HCT116 (cell line): ENCODE results near the gene MPP2. TPM values are rescaled to one million over a fixed set of nuclear protein-coding genes. Genes with fewer than 3 reads are reported as not detected.

Source experiments
- ATF3 ChIP-seq: IDR thresholded peaks from 2 replicates; pipeline ENCODE4 v1.6.1; 2012
- CTCF ChIP-seq, 3 experiments: fragments of 200-600 bp in 1 of 3; sonication (generic) in 1 of 3; IDR thresholded peaks in 2 of 3; conservative IDR thresholded peaks in 1 of 3; 2 replicates each; pipeline ENCODE4 v1.5.1; 2012 to 2017; ENCODE audit warnings: low read depth in 2 of 3, low read length in 2 of 3, antibody characterized with exemption in 1 of 3, borderline replicate concordance in 1 of 3, control low read depth in 1 of 3, mild to moderate bottlenecking in 1 of 3, mixed read lengths in 1 of 3, mixed run types in 1 of 3, moderate library complexity in 1 of 3; ENCODE audit not compliant: insufficient read depth in 1 of 3
- ELF1 ChIP-seq: IDR thresholded peaks from 2 replicates; pipeline ENCODE4 v1.6.1; 2012; ENCODE audit warnings: low read depth, borderline replicate concordance
- FOSL1 ChIP-seq: IDR thresholded peaks from 2 replicates; pipeline ENCODE4 v1.6.1; 2012; ENCODE audit warnings: low read depth
- POLR2A ChIP-seq: IDR thresholded peaks from 2 replicates; pipeline ENCODE4 v1.7.0; 2011; ENCODE audit warnings: borderline replicate concordance; ENCODE audit not compliant: insufficient read depth, insufficient read length; ENCODE audit errors: extremely low read depth
- TCF7L2 ChIP-seq: IDR thresholded peaks from 2 replicates; pipeline ENCODE4 v1.7.0; 2011; ENCODE audit warnings: borderline replicate concordance, inconsistent platforms; ENCODE audit not compliant: insufficient read depth, insufficient read length; ENCODE audit errors: extremely low read depth
- total RNA-seq: library from RNA; stranded (reverse); gene quantifications from one replicate; pipeline ENCODE4 v1.2.1, GENCODE V29; 2021; ENCODE audit not compliant: unreplicated experiment

The MPP2 gene
- total RNA-seq, 1 experiment from 2014 or later, result 16.4 TPM

GRCh38 chr17:43825567-43825966 lies 81.8 kb downstream of the MPP2 start (continued):
- TF ChIP-seq CTCF (IDR thresholded peaks at IDR 0.05 in 2 of 3, conservative IDR thresholded peaks at IDR 0.05 in 1 of 3; ENCODE audit: borderline replicate concordance in 1 of 3, insufficient read depth in 1 of 3, low read depth in 2 of 3, low read length in 2 of 3), result no peak
- TF ChIP-seq FOSL1, result no peak
- TF ChIP-seq TCF7L2, result no peak
- TF ChIP-seq POLR2A, result no peak
- no peak for TF ChIP-seq ATF3
- TF ChIP-seq ELF1, result no peak
- TF ChIP-seq, all 23 proteins: peak for 0

Other genes with a start within 250 kb of the MPP2 start
- gene MEOX1, start 245.6 kb downstream of the MPP2 start, total RNA-seq, result not detected
- gene SOST, start 148.7 kb downstream of the MPP2 start, total RNA-seq, result not detected
- 29.6 TPM for gene DUSP3, start 128.6 kb downstream of the MPP2 start, total RNA-seq
- 0.15 TPM for gene CFAP97D1, start 127.1 kb downstream of the MPP2 start, total RNA-seq
- gene MPP3, start 74.4 kb downstream of the MPP2 start, total RNA-seq, result 19.5 TPM
- not detected for gene CD300LG, start 60.4 kb downstream of the MPP2 start, total RNA-seq
- gene PPY, start 34.9 kb upstream of the MPP2 start, total RNA-seq, result not detected
- gene PYY, start 46.4 kb upstream of the MPP2 start, total RNA-seq, result 0.52 TPM
- 10.0 TPM for gene NAGS, start 97.1 kb upstream of the MPP2 start, total RNA-seq
- 43.8 TPM for gene TMEM101, start 107.4 kb upstream of the MPP2 start, total RNA-seq
- 99.6 TPM for gene LSM12, start 159.1 kb upstream of the MPP2 start, total RNA-seq
- 50.6 TPM for gene G6PC3, start 163.2 kb upstream of the MPP2 start, total RNA-seq
- 32.9 TPM for gene HDAC5, start 216.1 kb upstream of the MPP2 start, total RNA-seq
- 14.3 TPM for gene HROB, start 234.4 kb upstream of the MPP2 start, total RNA-seq